ENCODE results near the gene CLDN16.

DNA sequence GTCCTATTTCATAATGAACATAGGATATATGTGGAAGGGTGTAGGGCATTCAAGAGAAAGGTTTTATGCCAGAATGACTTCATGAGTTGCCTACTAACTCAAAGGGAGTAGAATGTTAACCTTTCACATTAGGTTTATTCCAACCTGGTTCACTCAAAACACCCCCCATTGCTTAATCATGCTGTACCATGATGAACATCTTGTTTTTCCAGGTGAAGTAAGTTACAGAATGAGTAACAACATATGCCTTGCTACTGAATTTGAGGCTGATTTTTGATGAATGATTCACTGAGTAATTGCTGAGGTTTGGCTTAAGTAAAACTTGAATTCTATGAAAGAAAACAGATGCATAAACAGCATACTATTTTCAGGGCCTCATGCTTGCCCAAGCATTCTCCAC is 5.9 kb upstream of the CLDN16 start:
- TF ChIP-seq POLR2AphosphoS5 (IDR thresholded peaks at IDR 0.05; ENCODE audit: low read depth, low read length) (no peak), REST (IDR thresholded peaks at IDR 0.05; ENCODE audit: insufficient read depth in 1 of 2, low read depth in 2 of 2, low read length in 2 of 2) (no peak), TAF1 (IDR thresholded peaks at IDR 0.05; ENCODE audit: borderline replicate concordance, insufficient read depth, low read length) (no peak), SIN3A (IDR thresholded peaks at IDR 0.05; ENCODE audit: borderline replicate concordance, insufficient read depth, low read length) (no peak), FOXP2 (optimal IDR thresholded peaks at IDR 0.05; ENCODE audit: borderline replicate concordance, extremely low read depth, extremely low read length, insufficient read depth) (no peak)

Measured in PFSK-1 (cell line).